ENCODE measurements around the gene MAPK14.

- TF ChIP-seq, protein P1, sequence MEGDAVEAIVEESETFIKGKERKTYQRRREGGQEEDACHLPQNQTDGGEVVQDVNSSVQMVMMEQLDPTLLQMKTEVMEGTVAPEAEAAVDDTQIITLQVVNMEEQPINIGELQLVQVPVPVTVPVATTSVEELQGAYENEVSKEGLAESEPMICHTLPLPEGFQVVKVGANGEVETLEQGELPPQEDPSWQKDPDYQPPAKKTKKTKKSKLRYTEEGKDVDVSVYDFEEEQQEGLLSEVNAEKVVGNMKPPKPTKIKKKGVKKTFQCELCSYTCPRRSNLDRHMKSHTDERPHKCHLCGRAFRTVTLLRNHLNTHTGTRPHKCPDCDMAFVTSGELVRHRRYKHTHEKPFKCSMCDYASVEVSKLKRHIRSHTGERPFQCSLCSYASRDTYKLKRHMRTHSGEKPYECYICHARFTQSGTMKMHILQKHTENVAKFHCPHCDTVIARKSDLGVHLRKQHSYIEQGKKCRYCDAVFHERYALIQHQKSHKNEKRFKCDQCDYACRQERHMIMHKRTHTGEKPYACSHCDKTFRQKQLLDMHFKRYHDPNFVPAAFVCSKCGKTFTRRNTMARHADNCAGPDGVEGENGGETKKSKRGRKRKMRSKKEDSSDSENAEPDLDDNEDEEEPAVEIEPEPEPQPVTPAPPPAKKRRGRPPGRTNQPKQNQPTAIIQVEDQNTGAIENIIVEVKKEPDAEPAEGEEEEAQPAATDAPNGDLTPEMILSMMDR (IDR thresholded peaks at IDR 0.05): no peak
- TF ChIP-seq POLR2A (IDR thresholded peaks at IDR 0.05): no peak
Observed at GRCh38 chr6:36098253-36098919, 70.8 kb downstream of the MAPK14 start.
